Measurements from ENCODE around the gene UBA1.
"Not testable (repeated sequence)": the region's sequence is repeated elsewhere in the genome, so short reads cannot be mapped to it uniquely, and the experiment has no call there.

The UBA1 gene

GRCh38 chrX:47257620-47258019 is 64.0 kb downstream of the UBA1 start:
- DNase-seq (ENCODE audit: low read depth in 3 of 3) = not testable (repeated sequence)

All from stimulated activated CD4-positive, alpha-beta T cell treated with anti-CD3 and anti-CD28 coated beads, TNF-alpha, amount 100 ng/mL, for 4 hours (primary cell).